HepG2 (cell line): ENCODE results near the gene SLC22A7. TPM values are rescaled to one million over a fixed set of nuclear protein-coding genes. Genes with fewer than 3 reads are reported as not detected.

Experiments
- AKAP8 ChIP-seq: sonication (generic); formaldehyde crosslinking; IDR thresholded peaks from 2 replicates; pipeline ENCODE4 v1.5.1; 2020; ENCODE audit warnings: mild to moderate bottlenecking, missing genetic modification reagents
- ARNT2 ChIP-seq: sonication (generic); formaldehyde crosslinking; IDR thresholded peaks from 2 replicates; pipeline ENCODE4 v1.8.0; 2022; ENCODE audit warnings: mild to moderate bottlenecking, low read depth, missing genetic modification reagents, moderate library complexity
- BCL6 ChIP-seq: IDR thresholded peaks from 2 replicates; pipeline ENCODE4 v1.6.1; 2016; ENCODE audit warnings: missing genetic modification reagents, missing compliant biosample characterization
- CBFB ChIP-seq: sonication (generic); formaldehyde crosslinking; IDR thresholded peaks from 2 replicates; pipeline ENCODE4 v1.4.0; 2020; ENCODE audit warnings: missing genetic modification reagents
- FOSL2 ChIP-seq: sonication (generic); formaldehyde crosslinking; IDR thresholded peaks from 2 replicates; pipeline ENCODE4 v1.4.0; 2020; ENCODE audit warnings: missing genetic modification reagents
- FOXA1 ChIP-seq, 2 experiments: fragments of 450-650 bp in 1 of 2; sonication (generic) in 1 of 2; formaldehyde crosslinking in 1 of 2; IDR thresholded peaks; 2 replicates each; pipeline versions ENCODE4 v1.4.0 to v1.6.1; 2016 to 2020; ENCODE audit warnings: missing genetic modification reagents in 1 of 2
- GATAD2A ChIP-seq: IDR thresholded peaks from 2 replicates; pipeline ENCODE4 v1.6.1; 2016
- HNF4G ChIP-seq, 2 experiments: sonication (generic) in 1 of 2; formaldehyde crosslinking in 1 of 2; IDR thresholded peaks; 2 replicates each; pipeline versions ENCODE4 v1.4.0 to v1.6.1; 2011 to 2020; ENCODE audit warnings: borderline replicate concordance in 2 of 2, low read depth in 2 of 2, mild to moderate bottlenecking in 2 of 2, low read length in 1 of 2, missing genetic modification reagents in 1 of 2, moderate library complexity in 1 of 2
- JDP2 ChIP-seq: sonication (generic); formaldehyde crosslinking; IDR thresholded peaks from 2 replicates; pipeline ENCODE4 v1.8.1; 2022; ENCODE audit warnings: missing genetic modification reagents, borderline replicate concordance
- MAFG ChIP-seq: sonication (generic); formaldehyde crosslinking; IDR thresholded peaks from 2 replicates; pipeline ENCODE4 v1.5.1; 2020; ENCODE audit warnings: mild to moderate bottlenecking, missing genetic modification reagents
- NR2F6 ChIP-seq, 2 experiments: IDR thresholded peaks; 2 replicates each; pipeline ENCODE4 v1.6.1; 2016; ENCODE audit warnings: antibody characterized with exemption in 1 of 2, mild to moderate bottlenecking in 1 of 2
- PHF20 ChIP-seq: sonication (generic); formaldehyde crosslinking; IDR thresholded peaks from 2 replicates; pipeline ENCODE4 v1.5.0; 2020; ENCODE audit warnings: mild to moderate bottlenecking, missing genetic modification reagents
- SRY ChIP-seq: sonication (generic); formaldehyde crosslinking; IDR thresholded peaks from 2 replicates; pipeline ENCODE4 v1.8.0; 2022; ENCODE audit warnings: mild to moderate bottlenecking, missing genetic modification reagents
- SYNCRIP ChIP-seq: fragments of 200-400 bp; formaldehyde crosslinking; IDR thresholded peaks from 2 replicates; pipeline ENCODE4 v1.6.1; 2018; ENCODE audit warnings: mild to moderate bottlenecking, low read depth, low read length; ENCODE audit not compliant: insufficient read depth
- THAP11 ChIP-seq: IDR thresholded peaks from 2 replicates; pipeline ENCODE4 v1.6.1; 2016; ENCODE audit warnings: missing biosample characterization, missing genetic modification reagents
- XBP1 ChIP-seq: sonication (generic); formaldehyde crosslinking; IDR thresholded peaks from 2 replicates; pipeline ENCODE4 v1.5.0; 2020; ENCODE audit warnings: missing genetic modification reagents
- ZBTB3 ChIP-seq: sonication (generic); formaldehyde crosslinking; IDR thresholded peaks from 2 replicates; pipeline ENCODE4 v1.4.0; 2020; ENCODE audit warnings: low read depth, mild to moderate bottlenecking, moderate library complexity, missing genetic modification reagents, borderline replicate concordance
- ZNF136 ChIP-seq: sonication (generic); formaldehyde crosslinking; IDR thresholded peaks from 2 replicates; pipeline ENCODE4 v1.8.1; 2022; ENCODE audit warnings: low read depth, mild to moderate bottlenecking, moderate library complexity, missing genetic modification reagents
- ZNF354B ChIP-seq: sonication (generic); formaldehyde crosslinking; IDR thresholded peaks from 2 replicates; pipeline ENCODE4 v1.8.0; 2022; ENCODE audit warnings: mild to moderate bottlenecking, missing genetic modification reagents
- ZNF563 ChIP-seq: sonication (generic); formaldehyde crosslinking; IDR thresholded peaks from 2 replicates; pipeline ENCODE4 v1.8.0; 2022; ENCODE audit warnings: mild to moderate bottlenecking, moderate library complexity, missing genetic modification reagents
- ZNF839 ChIP-seq: sonication (generic); formaldehyde crosslinking; IDR thresholded peaks from 2 replicates; pipeline ENCODE4 v1.4.0; 2020; ENCODE audit warnings: missing genetic modification reagents, mild to moderate bottlenecking, borderline replicate concordance
- ZZZ3 ChIP-seq: sonication (generic); formaldehyde crosslinking; IDR thresholded peaks from 2 replicates; pipeline ENCODE4 v1.4.0; 2020; ENCODE audit warnings: missing genetic modification reagents, mild to moderate bottlenecking, borderline replicate concordance
- polyA plus RNA-seq, 8 experiments: library from polyadenylated mRNA; depleted of rRNA in 3 of 8; stranded (reverse) in 7 of 8; unstranded in 1 of 8; fragments of >200 nt; fragmentation: Illumina TruSeq in 4 of 8; extraction: Trizol in 4 of 8; gene quantifications; 2 replicates each; pipeline versions ENCODE4 v1.2.1 to v1.2.3, GENCODE V29; 2011 to 2016; ENCODE audit warnings: low read depth in 4 of 8, missing spikeins in 1 of 8, mixed read lengths in 1 of 8; ENCODE audit not compliant: insufficient read depth in 1 of 8
- total RNA-seq, 5 experiments: library from RNA; depleted of rRNA; stranded (reverse); fragments of >200 nt; fragmentation: Illumina TruSeq; extraction: Trizol; gene quantifications; 2 replicates each; pipeline ENCODE4 v1.2.3, GENCODE V29; 2016; ENCODE audit warnings: low read depth in 1 of 5
- TF ChIP-seq, protein P1 (sequence below): sonication (generic); formaldehyde crosslinking; IDR thresholded peaks from 2 replicates; pipeline ENCODE4 v1.5.1; 2020; ENCODE audit warnings: missing genetic modification reagents, mild to moderate bottlenecking, borderline replicate concordance
- TF ChIP-seq, protein P2 (sequence below): sonication (generic); formaldehyde crosslinking; IDR thresholded peaks from 2 replicates; pipeline ENCODE4 v1.8.0; 2022; ENCODE audit warnings: missing genetic modification reagents, low read depth, mild to moderate bottlenecking, borderline replicate concordance
- TF ChIP-seq, protein P3 (sequence below): sonication (generic); formaldehyde crosslinking; IDR thresholded peaks from 2 replicates; pipeline ENCODE4 v1.5.0; 2020; ENCODE audit warnings: mild to moderate bottlenecking, low read depth, missing genetic modification reagents, borderline replicate concordance
- TF ChIP-seq, protein P4 (sequence below): IDR thresholded peaks from 2 replicates; pipeline ENCODE4 v1.6.1; 2016; ENCODE audit warnings: low read depth, borderline replicate concordance
- TF ChIP-seq, protein P5 (sequence below): sonication (generic); formaldehyde crosslinking; IDR thresholded peaks from 2 replicates; pipeline ENCODE4 v1.8.0; 2022; ENCODE audit warnings: missing genetic modification reagents, mild to moderate bottlenecking, inconsistent platforms, borderline replicate concordance

Gene SLC22A7
- total and polyA plus RNA-seq, 2 of the 13 experiments (the other 11 are each of a cell fraction or from before 2014, with no cell fraction given), result 5.3 to 22.6 TPM

DNA sequence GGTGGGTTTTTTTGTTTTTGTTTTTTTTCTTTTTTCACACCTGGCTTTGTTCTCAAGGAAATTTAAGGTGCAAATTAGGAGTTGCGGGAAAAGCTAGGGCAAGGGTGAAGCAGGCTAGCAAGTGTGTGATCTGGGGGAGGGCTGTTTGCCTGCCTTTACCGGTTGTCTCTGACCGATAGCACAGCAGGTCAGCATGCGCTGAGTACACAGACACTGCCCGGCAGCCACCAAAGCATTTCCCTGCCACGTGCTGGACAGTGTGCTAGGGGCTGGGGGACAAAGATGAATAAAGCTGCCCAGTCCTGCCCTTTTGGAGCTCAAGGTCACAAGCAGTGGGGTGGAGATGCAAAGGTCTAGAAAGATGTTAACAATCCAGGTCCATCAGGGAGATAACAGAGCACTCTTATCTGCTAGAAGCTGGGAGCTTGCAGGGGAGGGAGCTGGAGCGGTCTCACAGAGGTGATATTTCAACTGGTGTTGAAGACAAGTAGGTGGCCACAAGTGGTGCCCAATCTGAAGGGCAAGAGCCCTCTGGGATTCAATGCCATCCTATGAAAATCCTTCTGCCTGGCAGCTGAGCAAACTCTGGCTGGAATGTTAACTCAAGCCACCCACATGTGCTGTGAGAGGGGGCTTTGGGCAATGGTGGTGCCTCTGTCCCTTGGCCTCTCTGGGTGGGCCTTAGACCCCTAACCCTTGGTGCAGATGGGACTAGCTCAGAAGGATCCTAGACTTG lies 30.3 kb upstream of the SLC22A7 start (continued):
- TF ChIP-seq, protein P1, sequence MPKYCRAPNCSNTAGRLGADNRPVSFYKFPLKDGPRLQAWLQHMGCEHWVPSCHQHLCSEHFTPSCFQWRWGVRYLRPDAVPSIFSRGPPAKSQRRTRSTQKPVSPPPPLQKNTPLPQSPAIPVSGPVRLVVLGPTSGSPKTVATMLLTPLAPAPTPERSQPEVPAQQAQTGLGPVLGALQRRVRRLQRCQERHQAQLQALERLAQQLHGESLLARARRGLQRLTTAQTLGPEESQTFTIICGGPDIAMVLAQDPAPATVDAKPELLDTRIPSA (CRISPR knock-in tag), result no peak
- TF ChIP-seq BCL6 (CRISPR knock-in tag) (peak; percentile 98), SYNCRIP (no peak), ZBTB3 (CRISPR knock-in tag) (peak; percentile 97), ZNF136 (peak; percentile 98; the same call in 1 of the 2 replicates), MAFG (CRISPR knock-in tag) (no peak), HNF4G (IDR thresholded peaks at IDR 0.05; ENCODE audit: borderline replicate concordance, low read depth, low read length) (peak; percentile 99), HNF4G (CRISPR knock-in tag; IDR thresholded peaks at IDR 0.05; ENCODE audit: borderline replicate concordance, low read depth) (peak; percentile 100), CBFB (CRISPR knock-in tag) (peak; percentile 96), SRY (peak; percentile 95; the same call in 1 of the 2 replicates), PHF20 (CRISPR knock-in tag) (peak; percentile 52; the same call in 1 of the 2 replicates), JDP2 (CRISPR knock-in tag) (peak; percentile 96; the same call in 1 of the 2 replicates), ARNT2 (peak; percentile 99), ZZZ3 (CRISPR knock-in tag) (peak; percentile 82; the same call in 1 of the 2 replicates), GATAD2A (CRISPR knock-in tag) (peak; percentile 100), FOSL2 (CRISPR knock-in tag) (peak; percentile 96), ZNF839 (CRISPR knock-in tag) (peak; percentile 95; the same call in 1 of the 2 replicates), XBP1 (0 out of 2 replicates have a peak, but pooled peaks have one; percentile 8), ZNF563 (CRISPR knock-in tag) (peak; percentile 98), THAP11 (peak; percentile 91), FOXA1 (IDR thresholded peaks at IDR 0.05) (peak; percentile 71), FOXA1 (CRISPR knock-in tag; IDR thresholded peaks at IDR 0.05) (peak; percentile 100), NR2F6 (IDR thresholded peaks at IDR 0.05) (peak; percentile 99), NR2F6 (CRISPR knock-in tag; IDR thresholded peaks at IDR 0.05) (peak; percentile 100), ZNF354B (no peak), AKAP8 (CRISPR knock-in tag) (peak; percentile 99)
- TF ChIP-seq, protein P2, sequence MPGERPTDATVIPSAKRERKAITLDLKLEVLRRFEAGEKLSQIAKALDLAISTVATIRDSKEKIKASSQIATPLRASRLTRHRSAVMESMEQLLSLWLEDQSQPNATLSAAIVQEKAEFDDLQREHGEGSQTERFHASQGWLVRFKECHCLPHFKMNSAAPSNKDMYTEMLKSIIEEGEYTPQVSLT (CRISPR knock-in tag), result peak; percentile 98; the same call in 1 of the 2 replicates
- TF ChIP-seq, protein P3, sequence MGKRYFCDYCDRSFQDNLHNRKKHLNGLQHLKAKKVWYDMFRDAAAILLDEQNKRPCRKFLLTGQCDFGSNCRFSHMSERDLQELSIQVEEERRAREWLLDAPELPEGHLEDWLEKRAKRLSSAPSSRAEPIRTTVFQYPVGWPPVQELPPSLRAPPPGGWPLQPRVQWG (CRISPR knock-in tag), result peak; percentile 93; the same call in 1 of the 2 replicates
- TF ChIP-seq, protein P4, sequence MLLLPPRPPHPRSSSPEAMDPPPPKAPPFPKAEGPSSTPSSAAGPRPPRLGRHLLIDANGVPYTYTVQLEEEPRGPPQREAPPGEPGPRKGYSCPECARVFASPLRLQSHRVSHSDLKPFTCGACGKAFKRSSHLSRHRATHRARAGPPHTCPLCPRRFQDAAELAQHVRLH (CRISPR knock-in tag), result peak; percentile 100
- TF ChIP-seq, protein P5, sequence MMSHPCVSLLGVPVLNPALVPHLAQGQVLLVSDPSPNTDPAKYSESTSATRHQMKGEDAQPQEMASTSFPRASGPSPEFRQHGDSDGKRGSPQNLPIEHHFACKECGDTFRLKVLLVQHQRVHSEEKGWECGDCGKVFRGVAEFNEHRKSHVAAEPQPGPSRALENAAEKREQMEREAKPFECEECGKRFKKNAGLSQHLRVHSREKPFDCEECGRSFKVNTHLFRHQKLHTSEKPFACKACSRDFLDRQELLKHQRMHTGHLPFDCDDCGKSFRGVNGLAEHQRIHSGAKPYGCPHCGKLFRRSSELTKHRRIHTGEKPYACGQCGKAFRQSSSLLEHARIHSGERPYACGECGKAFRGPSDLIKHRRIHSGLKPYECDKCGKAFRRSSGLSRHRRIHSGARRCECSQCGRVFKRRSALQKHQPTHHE, result peak; percentile 98; the same call in 1 of the 2 replicates
